Iris pigment epithelial cell (primary cell): Measurements from ENCODE around the gene STRN4.
"Not testable (repeated sequence)": the region's sequence is repeated elsewhere in the genome, so short reads cannot be mapped to it uniquely, and the experiment has no call there.

ENCODE experiments used
- DNase-seq: peaks from one replicate; pipeline ENCODE4 v3.0.0-alpha.2; 2011; ENCODE audit warnings: low read depth

STRN4 gene

GRCh38 chr19:46713781-46714443, 32.3 kb downstream of the STRN4 start:
- peak; percentile 80 for DNase-seq

- not testable (repeated sequence) for DNase-seq
Measured at GRCh38 chr19:46712768-46713338, 33.4 kb downstream of the STRN4 start.

- no peak for DNase-seq
Measured at GRCh38 chr19:46710687-46711086, 35.6 kb downstream of the STRN4 start.

- no peak for DNase-seq
Measured at GRCh38 chr19:46704379-46705076, 41.7 kb downstream of the STRN4 start.

- no peak for DNase-seq
Measured at GRCh38 chr19:46700704-46701103, 45.5 kb downstream of the STRN4 start.

- no peak for DNase-seq
Measured at GRCh38 chr19:46698395-46699321, 47.6 kb downstream of the STRN4 start.

GRCh38 chr19:46697204-46697960, 48.9 kb downstream of the STRN4 start:
- DNase-seq = peak; percentile 84

GRCh38 chr19:46696866-46697203, 49.4 kb downstream of the STRN4 start:
- no peak for DNase-seq

GRCh38 chr19:46696052-46696451, 50.2 kb downstream of the STRN4 start:
- DNase-seq = no peak

- no peak for DNase-seq
Measured at GRCh38 chr19:46693760-46694159, 52.5 kb downstream of the STRN4 start.

- no peak for DNase-seq
Measured at GRCh38 chr19:46692918-46693722, 53.1 kb downstream of the STRN4 start.

GRCh38 chr19:46691948-46692347, 54.3 kb downstream of the STRN4 start:
- no peak for DNase-seq

- DNase-seq = no peak
Measured at GRCh38 chr19:46691104-46691503, 55.1 kb downstream of the STRN4 start.

GRCh38 chr19:46689358-46689757, 56.9 kb downstream of the STRN4 start:
- no peak for DNase-seq

GRCh38 chr19:46687438-46688145, 58.7 kb downstream of the STRN4 start:
- DNase-seq = no peak

- DNase-seq = no peak
Measured at GRCh38 chr19:46685189-46685588, 61.1 kb downstream of the STRN4 start.

GRCh38 chr19:46678110-46678732, 68.0 kb downstream of the STRN4 start:
- DNase-seq = no peak

- peak; percentile 31 for DNase-seq
Measured at GRCh38 chr19:46674416-46675178, 71.7 kb downstream of the STRN4 start.

GRCh38 chr19:46670813-46671212, 75.4 kb downstream of the STRN4 start:
- peak; percentile 32 for DNase-seq
